Inferior parietal cortex (tissue), 1 donor: ENCODE results near the gene FOXI1.

Source experiments
- DNase-seq: peaks from one replicate; pipeline ENCODE4 v3.0.0-alpha.2; 2016; ENCODE audit errors: extremely low spot score

FOXI1 gene

GRCh38 chr5:170105642-170106611 is at the start of gene FOXI1:
Gene FOXI1, plus strand, starts transcription at chr5:170105897. Its CDS starts 61 bp downstream, at chr5:170105958.
- no peak for DNase-seq

GRCh38 chr5:170056561-170057267 is 49.0 kb upstream of the FOXI1 start:
- DNase-seq = no peak

GRCh38 chr5:170057311-170057710 is 48.4 kb upstream of the FOXI1 start:
- DNase-seq = no peak

GRCh38 chr5:170059221-170059620 is 46.5 kb upstream of the FOXI1 start:
- DNase-seq = no peak

GRCh38 chr5:170067152-170067551 is 38.5 kb upstream of the FOXI1 start:
- no peak for DNase-seq

- DNase-seq = no peak
These were observed 38.0 kb upstream of the FOXI1 start for GRCh38 chr5:170067574-170068170.

GRCh38 chr5:170069512-170069911 is 36.2 kb upstream of the FOXI1 start:
- DNase-seq = no peak

- DNase-seq = peak; percentile 55
These were observed 34.9 kb upstream of the FOXI1 start for GRCh38 chr5:170070556-170071412.

GRCh38 chr5:170071748-170072147 is 33.9 kb upstream of the FOXI1 start:
- no peak for DNase-seq

GRCh38 chr5:170075696-170076095 is 30.0 kb upstream of the FOXI1 start:
- no peak for DNase-seq

- no peak for DNase-seq
These were observed 29.5 kb upstream of the FOXI1 start for GRCh38 chr5:170076211-170076610.

GRCh38 chr5:170076739-170077138 is 29.0 kb upstream of the FOXI1 start:
- DNase-seq = no peak

- no peak for DNase-seq
These were observed 28.2 kb upstream of the FOXI1 start for GRCh38 chr5:170077526-170077925.

GRCh38 chr5:170078458-170078857 is 27.2 kb upstream of the FOXI1 start:
- no peak for DNase-seq

GRCh38 chr5:170078931-170079330 is 26.8 kb upstream of the FOXI1 start:
- no peak for DNase-seq

- no peak for DNase-seq
These were observed 25.5 kb upstream of the FOXI1 start for GRCh38 chr5:170080217-170080616.

- no peak for DNase-seq
These were observed 24.8 kb upstream of the FOXI1 start for GRCh38 chr5:170080786-170081445.

GRCh38 chr5:170081616-170082015 is 24.1 kb upstream of the FOXI1 start:
- DNase-seq = no peak

- DNase-seq = no peak
These were observed 23.0 kb upstream of the FOXI1 start for GRCh38 chr5:170082701-170083100.

- no peak for DNase-seq
These were observed 18.4 kb upstream of the FOXI1 start for GRCh38 chr5:170087168-170087817.
